DOHH2 (cell line): Measurements from ENCODE around the gene SAMD4A.

ENCODE experiments used
- CTCF ChIP-seq: fragments of 200-600 bp; sonication (generic); IDR thresholded peaks from one replicate; pipeline ENCODE4 v1.5.1; 2014; ENCODE audit warnings: antibody characterized with exemption, mild to moderate bottlenecking, low read depth, low read length; ENCODE audit not compliant: poor library complexity, severe bottlenecking
- EZH2phosphoT487 ChIP-seq: fragments of 200-600 bp; sonication (generic); IDR thresholded peaks from 2 replicates; pipeline ENCODE4 v1.6.1; 2017; ENCODE audit warnings: borderline replicate concordance, mild to moderate bottlenecking, antibody characterized with exemption, low read length, moderate library complexity, mixed read lengths

GRCh38 chr14:54777395-54777794 is 210.5 kb downstream of the SAMD4A start:
- TF ChIP-seq CTCF, result no peak
- TF ChIP-seq EZH2phosphoT487, result no peak
